Mucosa of descending colon (tissue), 3 donors: ENCODE results near the gene FAM237A. TPM values are rescaled to one million over a fixed set of nuclear protein-coding genes. Genes with fewer than 3 reads are reported as not detected.

Source experiments
- ATAC-seq: fragments of 200-7000 bp; cut with Tn5 transposase; one replicate; pipeline ENCODE4 v1.9.1; 2020; ENCODE audit warnings: mild to moderate bottlenecking, moderate library complexity
- DNase-seq, 3 donors: peaks; one replicate each; pipeline ENCODE4 v3.0.0-alpha.2; 2020
- H3K36me3 ChIP-seq: fragments of 200-600 bp; one replicate; pipeline ENCODE4 v1.8.0; 2021; ENCODE audit warnings: low read depth, mild to moderate bottlenecking
- H3K4me1 ChIP-seq: fragments of 200-600 bp; one replicate; pipeline ENCODE4 v1.8.0; 2021; ENCODE audit warnings: low read depth, mild to moderate bottlenecking
- H3K4me3 ChIP-seq: fragments of 200-600 bp; one replicate; pipeline ENCODE4 v1.8.0; 2021; ENCODE audit warnings: mild to moderate bottlenecking
- H3K9me3 ChIP-seq: fragments of 200-600 bp; one replicate; pipeline ENCODE4 v1.8.0; 2021; ENCODE audit warnings: mild to moderate bottlenecking
- intact Hi-C, 2 donors: fragments of 100-400 bp; cut with DNase I in 1 of 2; cut with micrococcal nuclease in 1 of 2; formaldehyde crosslinking; loops; one replicate each; pipeline versions ENCODE4 v1.11.0 to v1.11.1; 2022; cut with DNase I, micrococcal nuclease
- long read RNA-seq, 2 donors: library from polyadenylated mRNA; unstranded; transcript quantifications; one replicate each; pipeline ENCODE4 v2.0.0, GENCODE V29; 2019 to 2021
- total RNA-seq, 3 donors: library from RNA; stranded (reverse); fragmentation: NEBNext Ultra II Directional in 2 of 3; extraction: Animal tissue kit (Norgen Biotek cat#: 25700) in 2 of 3; gene quantifications; one replicate each; pipeline versions ENCODE4 v1.2.1 to v1.2.4, GENCODE V29; 2021 to 2023
- TF ChIP-seq, protein P1 (sequence below): fragments of 200-600 bp; IDR thresholded peaks from one replicate; pipeline ENCODE4 v1.8.0; 2022; ENCODE audit warnings: antibody characterized with exemption, mild to moderate bottlenecking
- donor health status: DM: no; HTN: no; CAD: no; lungs with moderate emphysema.
- donor health status: DM: no; HTN: no; CAD: no.
- donor health status: DM: no; HTN: yes; CAD: no.

Gene FAM237A
- total RNA-seq: not detected
- long read RNA-seq, donor 1: 0 reads
- long read RNA-seq, donor 2: 0 reads

DNA sequence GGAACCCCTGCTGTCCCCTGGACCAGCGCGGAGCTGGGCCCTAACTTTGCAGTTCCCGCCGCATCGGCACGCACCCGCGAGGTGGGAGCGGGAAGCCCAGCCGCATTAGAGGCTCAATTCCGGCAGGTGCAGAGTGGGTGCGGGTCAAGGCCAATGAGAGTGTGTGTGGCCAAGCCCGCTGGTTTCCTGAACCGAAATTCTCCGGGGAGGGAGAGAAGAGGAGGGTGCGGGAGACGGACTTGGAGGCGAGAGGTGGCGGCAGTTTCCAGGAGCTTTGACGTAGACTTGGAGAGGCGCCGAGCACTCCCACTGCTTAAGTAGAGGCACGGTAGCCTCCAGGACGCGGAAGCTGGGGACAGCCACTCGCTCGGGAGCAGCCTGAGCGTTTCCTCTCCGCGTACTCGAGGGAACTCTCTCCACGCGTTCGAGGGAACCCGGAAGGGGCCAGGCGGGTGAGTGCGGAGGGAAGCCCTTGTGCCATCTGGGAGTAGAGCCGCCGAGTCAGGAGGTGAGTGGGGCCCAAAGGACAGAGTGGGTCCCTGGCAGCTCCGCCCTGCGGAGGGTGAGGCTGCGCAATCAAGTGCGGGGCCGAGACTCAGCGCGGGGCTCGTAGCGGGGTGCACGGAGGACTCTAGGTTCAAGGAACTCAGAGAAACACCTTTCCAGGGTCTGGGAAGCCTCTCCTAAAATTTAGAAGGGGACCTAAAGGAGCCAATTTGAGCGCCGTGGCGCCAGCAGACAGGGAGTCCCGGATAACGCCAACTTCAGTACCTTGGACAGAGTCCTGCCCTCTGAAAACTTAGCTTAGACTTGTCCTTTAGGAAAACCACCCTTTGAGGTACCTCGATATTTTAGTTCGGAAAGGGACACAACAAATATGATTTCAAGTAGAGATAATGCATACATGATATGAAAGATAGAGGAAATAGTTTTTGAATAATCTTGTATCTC is at the start of gene FAM237A:
TSS of gene FAM237A (plus strand) at position 413 of the 951 bp plus-strand sequence. CDS start 1,750 bp downstream, outside the sequence.
- intact Hi-C loops: no loop called here
- TF ChIP-seq, protein P1, sequence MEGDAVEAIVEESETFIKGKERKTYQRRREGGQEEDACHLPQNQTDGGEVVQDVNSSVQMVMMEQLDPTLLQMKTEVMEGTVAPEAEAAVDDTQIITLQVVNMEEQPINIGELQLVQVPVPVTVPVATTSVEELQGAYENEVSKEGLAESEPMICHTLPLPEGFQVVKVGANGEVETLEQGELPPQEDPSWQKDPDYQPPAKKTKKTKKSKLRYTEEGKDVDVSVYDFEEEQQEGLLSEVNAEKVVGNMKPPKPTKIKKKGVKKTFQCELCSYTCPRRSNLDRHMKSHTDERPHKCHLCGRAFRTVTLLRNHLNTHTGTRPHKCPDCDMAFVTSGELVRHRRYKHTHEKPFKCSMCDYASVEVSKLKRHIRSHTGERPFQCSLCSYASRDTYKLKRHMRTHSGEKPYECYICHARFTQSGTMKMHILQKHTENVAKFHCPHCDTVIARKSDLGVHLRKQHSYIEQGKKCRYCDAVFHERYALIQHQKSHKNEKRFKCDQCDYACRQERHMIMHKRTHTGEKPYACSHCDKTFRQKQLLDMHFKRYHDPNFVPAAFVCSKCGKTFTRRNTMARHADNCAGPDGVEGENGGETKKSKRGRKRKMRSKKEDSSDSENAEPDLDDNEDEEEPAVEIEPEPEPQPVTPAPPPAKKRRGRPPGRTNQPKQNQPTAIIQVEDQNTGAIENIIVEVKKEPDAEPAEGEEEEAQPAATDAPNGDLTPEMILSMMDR: no peak
- DNase-seq (peak in 2 of 3 donors; percentile 36 to 42), ATAC-seq (no peak)
- Histone ChIP-seq H3K36me3 (no peaks in the 10 kb centered on the region), H3K9me3 (no peaks in the 10 kb centered on the region), H3K4me3 (no peak within 1 kb of the TSS), H3K4me1 (no peaks in the 10 kb centered on the region)

DNA sequence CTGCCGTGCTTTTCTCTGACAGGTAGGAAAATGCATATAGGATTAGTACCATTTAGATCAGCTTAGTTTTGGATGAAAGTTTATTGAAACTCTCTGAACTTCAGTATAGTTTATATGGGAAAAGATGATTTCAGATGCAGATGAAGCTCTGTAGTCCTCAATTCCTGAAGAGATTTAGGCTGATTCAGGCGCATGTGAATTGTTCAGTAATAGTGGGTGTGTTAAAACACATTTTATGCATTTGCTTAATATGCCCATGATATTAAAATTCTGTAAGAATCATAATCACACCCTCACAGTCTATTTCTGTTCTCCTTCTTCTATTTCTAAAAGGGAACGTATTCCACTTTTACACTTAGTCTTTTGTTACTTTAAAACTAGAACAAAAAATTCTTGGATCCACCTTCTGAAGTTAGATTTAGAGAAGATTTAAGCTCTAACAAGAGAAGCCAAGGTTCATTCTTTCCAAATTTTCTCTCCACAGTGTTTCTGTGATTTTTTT is 44.5 kb upstream of the FAM237A start:
- H3K9me3 ChIP-seq: no peaks in the 10 kb centered on the region
- intact Hi-C loops: no loop called here
- TF ChIP-seq, protein P1: no peak
- H3K36me3 ChIP-seq: no peaks in the 10 kb centered on the region
- ATAC-seq: no peak
- no peaks in the 10 kb centered on the region for H3K4me1 ChIP-seq
- no peak for DNase-seq
- H3K4me3 ChIP-seq: no peak overlapping the region

DNA sequence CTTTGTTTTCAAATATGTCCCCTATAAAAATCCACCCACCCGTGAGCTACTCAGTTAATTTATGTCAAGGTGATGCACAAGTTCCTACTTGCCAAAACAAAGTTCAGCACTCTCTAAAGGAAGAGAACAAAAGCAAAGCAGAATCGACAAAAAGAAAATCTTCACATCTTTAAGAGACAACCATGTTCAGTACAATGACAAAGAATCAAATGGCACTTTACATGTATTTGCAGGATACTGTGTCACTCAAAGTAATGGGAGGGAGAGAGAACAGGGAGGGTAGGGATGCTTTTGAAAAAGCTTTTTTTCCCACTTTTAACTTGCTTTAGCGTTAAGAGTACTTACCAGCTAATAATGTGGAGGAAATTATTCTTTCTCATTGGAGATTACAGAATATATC is 39.0 kb upstream of the FAM237A start:
- TF ChIP-seq, protein P1: no peak
- Histone ChIP-seq H3K4me3 (no peak overlapping the region), H3K9me3 (no peaks in the 10 kb centered on the region), H3K4me1 (no peaks in the 10 kb centered on the region), H3K36me3 (no peaks in the 10 kb centered on the region)
- intact Hi-C loops: no loop called here
- ATAC-seq (no peak), DNase-seq (no peak)

DNA sequence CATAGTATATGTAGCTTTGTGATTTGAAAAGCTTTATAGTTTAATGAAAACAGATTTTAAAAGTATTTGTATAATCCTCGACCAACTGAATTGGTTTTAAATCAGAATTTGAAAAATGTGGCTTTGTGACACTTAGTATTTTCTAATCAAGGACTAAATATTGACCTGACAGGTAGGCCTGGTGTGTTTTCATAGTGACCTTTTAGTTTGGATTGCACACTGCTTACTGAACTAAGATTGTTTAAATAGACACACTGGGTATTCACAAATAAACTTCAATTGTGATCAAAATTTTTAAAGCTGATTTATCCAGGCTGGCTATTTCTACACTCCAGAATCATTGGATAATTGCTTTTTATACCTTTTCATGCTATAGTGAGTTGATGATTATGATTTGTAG is 31.8 kb upstream of the FAM237A start:
- H3K9me3 ChIP-seq: no peaks in the 10 kb centered on the region
- no peaks in the 10 kb centered on the region for H3K36me3 ChIP-seq
- intact Hi-C loops: no loop called here
- no peaks in the 10 kb centered on the region for H3K4me1 ChIP-seq
- H3K4me3 ChIP-seq: no peak overlapping the region
- ATAC-seq (no peak), DNase-seq (no peak)
- TF ChIP-seq, protein P1: no peak

DNA sequence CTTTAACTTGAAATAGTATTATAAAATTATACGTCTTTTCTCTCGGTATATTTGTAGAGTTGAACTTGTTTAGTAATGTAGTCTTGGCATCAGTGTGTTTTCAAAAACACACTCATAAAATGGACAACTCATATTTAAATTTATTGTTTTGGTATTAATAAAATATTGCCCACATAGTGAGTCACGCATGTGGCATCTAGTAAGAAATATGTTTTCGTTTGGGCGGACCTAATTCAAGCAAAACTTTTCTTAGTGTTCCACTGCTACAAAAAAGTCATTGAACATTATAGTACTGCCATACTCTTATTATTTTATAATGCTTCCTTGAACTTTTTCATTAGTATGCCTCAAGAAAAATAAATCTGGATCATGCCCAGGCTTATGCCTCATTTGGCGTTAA is 31.1 kb upstream of the FAM237A start:
- H3K4me1 ChIP-seq: no peaks in the 10 kb centered on the region
- H3K4me3 ChIP-seq: no peak overlapping the region
- no peak for ATAC-seq
- no peak for DNase-seq
- intact Hi-C loops: no loop called here
- TF ChIP-seq, protein P1: no peak
- no peaks in the 10 kb centered on the region for H3K9me3 ChIP-seq
- H3K36me3 ChIP-seq: no peaks in the 10 kb centered on the region
